Measurements from ENCODE around the gene ZNF670.
"Not testable (repeated sequence)": the region's sequence is repeated elsewhere in the genome, so short reads cannot be mapped to it uniquely, and the experiment has no call there.

Gene ZNF670

DNA sequence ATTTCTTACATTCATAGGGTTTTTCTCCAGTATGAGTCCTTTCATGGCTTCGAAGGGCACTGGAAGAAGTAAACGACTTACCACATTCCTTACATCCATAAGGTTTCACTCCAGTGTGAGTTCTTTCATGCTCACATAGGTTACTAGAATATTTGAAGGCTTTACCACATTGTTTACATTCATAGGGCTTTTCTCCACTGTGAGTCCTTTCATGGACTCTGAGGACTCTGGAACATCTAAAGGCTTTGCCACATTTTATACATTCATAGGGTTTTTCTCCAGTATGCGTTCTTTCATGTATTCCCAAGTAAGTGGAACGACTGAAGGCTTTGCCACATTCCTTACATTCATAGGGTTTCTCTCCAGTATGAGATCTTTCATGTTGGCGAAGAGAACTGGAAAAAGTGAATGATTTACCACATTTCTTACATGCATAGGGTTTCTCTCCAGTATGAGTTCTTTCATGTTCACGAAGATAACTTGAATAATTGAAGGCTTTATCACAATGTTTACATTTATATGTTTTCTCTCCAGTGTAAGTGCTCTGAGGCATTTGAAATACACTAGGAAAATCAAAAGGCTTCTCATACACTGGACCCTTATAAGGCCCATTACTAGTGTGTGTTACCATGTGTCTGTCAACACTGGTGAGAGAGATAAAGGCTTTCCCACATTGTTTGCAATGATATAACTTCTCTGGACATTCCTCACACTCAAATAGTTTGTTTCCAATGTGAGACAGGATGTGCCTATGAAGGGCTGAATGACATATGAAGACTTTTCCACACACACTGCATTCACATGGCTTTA lies 40.9 kb downstream of the ZNF670 start:
- DNase-seq (ENCODE audit: low read depth), result no peak

DNA sequence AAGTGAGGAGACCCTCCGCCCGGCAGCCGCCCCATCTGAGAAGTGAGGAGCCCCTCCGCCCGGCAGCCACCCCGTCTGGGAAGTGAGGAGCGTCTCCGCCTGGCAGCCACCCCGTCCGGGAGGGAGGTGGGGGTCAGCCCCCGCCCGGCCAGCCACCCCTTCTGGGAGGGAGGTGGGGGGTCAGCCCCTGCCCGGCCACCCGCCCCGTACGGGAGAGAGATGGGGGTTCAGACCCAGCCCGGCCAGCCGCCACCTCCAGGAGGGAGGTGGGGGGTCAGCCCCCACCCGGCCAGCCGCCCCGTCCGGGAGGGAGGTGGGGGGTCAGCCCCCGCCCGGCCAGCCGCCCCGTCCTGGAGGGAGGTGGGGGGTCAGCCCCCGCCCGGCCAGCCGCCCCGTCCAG lies 46.3 kb downstream of the ZNF670 start:
- not testable (repeated sequence) for DNase-seq (ENCODE audit: low read depth)

Measured in activated gamma-delta T cell treated with anti-CD3 and anti-CD28 coated beads, Interleukin-2, amount 50 U/mL, for 16 hours (primary cell).